AG04449 (cell line): ENCODE measurements around the gene SUSD5.

ENCODE experiments used
- CTCF ChIA-PET: fragments of 350-600 bp; formaldehyde crosslinking; extraction: SDS; loops from one replicate; lab custom pipeline; 2021; ENCODE audit warnings: antibody characterized with exemption; lab: Yijun Ruan, JAX
- POLR2A ChIA-PET: fragments of 400-600, 350-600 bp; formaldehyde crosslinking; extraction: SDS; loops from one replicate; lab custom pipeline; 2020; ENCODE audit warnings: antibody characterized with exemption, inconsistent platforms; lab: Yijun Ruan, JAX
- DNase-seq: peaks from one replicate; pipeline ENCODE4 v3.0.0-alpha.2; 2010; ENCODE audit warnings: low read depth, low spot score
- H3K4me3 ChIP-seq: 2 replicates; pipeline ENCODE4 v1.5.1; 2011; ENCODE audit warnings: low read depth, mild to moderate bottlenecking, control low read depth, low read length
- TF ChIP-seq, protein P1 (sequence below): IDR thresholded peaks from one replicate; pipeline ENCODE4 v1.5.1; 2011; ENCODE audit warnings: mild to moderate bottlenecking, moderate library complexity, low read length, control low read depth, inconsistent platforms; ENCODE audit not compliant: insufficient read depth; ENCODE audit errors: missing control alignments

SUSD5 gene

DNA sequence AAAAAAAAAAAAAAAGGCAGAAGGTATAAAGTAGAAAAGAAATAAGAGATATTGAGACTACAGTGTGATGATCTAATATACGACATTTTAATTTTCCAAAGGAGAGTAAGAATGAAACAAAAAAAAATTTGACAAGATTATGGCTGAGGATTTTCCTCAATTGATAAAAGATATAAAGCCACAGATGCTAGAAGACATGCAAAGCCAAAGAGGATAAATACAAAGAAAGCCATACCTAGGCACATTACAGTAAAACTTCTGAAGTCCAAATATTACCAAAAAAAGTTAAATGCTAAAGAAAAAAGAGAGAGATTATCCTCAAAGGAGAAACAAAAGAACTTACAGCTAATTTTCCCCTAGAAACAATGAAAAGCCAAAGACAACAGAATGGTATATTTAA is 20.3 kb upstream of the SUSD5 start:
- POLR2A ChIA-PET: no interaction called here

DNA sequence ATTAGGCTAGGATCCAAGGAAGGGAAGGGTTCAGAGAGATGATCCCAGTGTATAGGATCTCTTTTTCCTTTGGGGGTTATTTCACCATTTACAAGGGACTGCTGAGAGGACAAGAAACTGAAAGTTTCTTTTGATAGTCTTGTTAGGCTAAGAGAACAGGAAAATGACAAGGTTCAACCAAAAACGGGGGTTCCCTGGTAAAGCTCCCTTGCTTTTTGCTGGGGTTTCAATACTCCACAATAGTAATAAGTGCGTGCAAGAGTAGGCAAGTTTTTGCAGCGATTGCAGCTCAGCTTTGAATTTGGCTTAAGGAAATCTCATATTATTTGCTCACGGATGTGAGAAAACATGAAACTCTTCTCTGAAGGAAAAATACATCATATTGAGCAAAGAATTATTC is 18.8 kb upstream of the SUSD5 start:
- ChIA-PET CTCF (no interaction called here), POLR2A (no interaction called here)
- H3K4me3 ChIP-seq: no peak overlapping the region
- TF ChIP-seq, protein P1, sequence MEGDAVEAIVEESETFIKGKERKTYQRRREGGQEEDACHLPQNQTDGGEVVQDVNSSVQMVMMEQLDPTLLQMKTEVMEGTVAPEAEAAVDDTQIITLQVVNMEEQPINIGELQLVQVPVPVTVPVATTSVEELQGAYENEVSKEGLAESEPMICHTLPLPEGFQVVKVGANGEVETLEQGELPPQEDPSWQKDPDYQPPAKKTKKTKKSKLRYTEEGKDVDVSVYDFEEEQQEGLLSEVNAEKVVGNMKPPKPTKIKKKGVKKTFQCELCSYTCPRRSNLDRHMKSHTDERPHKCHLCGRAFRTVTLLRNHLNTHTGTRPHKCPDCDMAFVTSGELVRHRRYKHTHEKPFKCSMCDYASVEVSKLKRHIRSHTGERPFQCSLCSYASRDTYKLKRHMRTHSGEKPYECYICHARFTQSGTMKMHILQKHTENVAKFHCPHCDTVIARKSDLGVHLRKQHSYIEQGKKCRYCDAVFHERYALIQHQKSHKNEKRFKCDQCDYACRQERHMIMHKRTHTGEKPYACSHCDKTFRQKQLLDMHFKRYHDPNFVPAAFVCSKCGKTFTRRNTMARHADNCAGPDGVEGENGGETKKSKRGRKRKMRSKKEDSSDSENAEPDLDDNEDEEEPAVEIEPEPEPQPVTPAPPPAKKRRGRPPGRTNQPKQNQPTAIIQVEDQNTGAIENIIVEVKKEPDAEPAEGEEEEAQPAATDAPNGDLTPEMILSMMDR: no peak
- no peak for DNase-seq

More for the DNA sequence above, 20.3 kb upstream of the SUSD5 start:
- TF ChIP-seq, protein P1: no peak
- DNase-seq: no peak
- no peak overlapping the region for H3K4me3 ChIP-seq
- CTCF ChIA-PET: no interaction called here

DNA sequence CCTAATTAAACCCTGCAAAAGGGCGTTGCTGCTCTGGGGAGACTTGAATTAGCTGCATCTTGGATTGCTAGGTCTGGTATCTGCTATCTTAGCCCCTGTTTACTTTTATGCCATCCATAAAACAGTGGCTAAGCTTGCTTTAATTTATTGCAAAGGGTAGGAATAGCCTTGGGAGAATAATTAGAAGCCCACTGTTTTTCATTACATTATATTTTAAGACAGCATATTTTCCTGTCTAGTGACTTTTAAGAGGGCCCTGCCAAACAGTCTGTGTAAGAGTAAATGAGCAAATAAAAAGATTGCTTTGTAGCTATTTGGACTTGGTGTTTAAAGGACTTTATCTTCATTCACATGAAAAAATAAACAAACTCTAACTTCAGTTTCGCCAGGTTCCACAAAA is 17.4 kb upstream of the SUSD5 start:
- ChIA-PET POLR2A (no interaction called here), CTCF (no interaction called here)
- no peak overlapping the region for H3K4me3 ChIP-seq
- TF ChIP-seq, protein P1: no peak
- no peak for DNase-seq

DNA sequence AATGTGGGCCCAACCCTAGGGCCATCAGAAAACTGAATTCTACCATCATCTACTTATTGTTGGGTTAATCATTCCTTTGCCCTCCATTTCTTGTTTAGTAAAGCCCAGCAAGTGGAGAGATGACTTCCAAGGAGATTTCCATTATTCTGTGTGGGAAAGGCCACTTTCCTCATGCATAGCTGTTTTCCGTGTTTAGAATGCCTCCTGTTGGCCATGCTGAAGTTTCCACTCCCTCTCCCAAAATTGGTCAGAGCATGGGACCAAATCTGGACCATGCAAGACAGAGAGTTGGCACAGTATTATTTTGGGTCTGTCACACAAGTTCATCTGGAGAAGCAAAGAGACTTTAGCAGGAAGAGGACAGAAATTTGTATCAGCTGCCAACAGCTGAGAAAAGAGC is 15.3 kb upstream of the SUSD5 start:
- POLR2A ChIA-PET: interaction anchor here (0.6 kb wide), 1 partner anchor 207 kb away, joined by 3 read pairs; no protein-coding TSS in a partner anchor
- no peak for DNase-seq
- no peak overlapping the region for H3K4me3 ChIP-seq
- TF ChIP-seq, protein P1: no peak
- CTCF ChIA-PET: no interaction called here

DNA sequence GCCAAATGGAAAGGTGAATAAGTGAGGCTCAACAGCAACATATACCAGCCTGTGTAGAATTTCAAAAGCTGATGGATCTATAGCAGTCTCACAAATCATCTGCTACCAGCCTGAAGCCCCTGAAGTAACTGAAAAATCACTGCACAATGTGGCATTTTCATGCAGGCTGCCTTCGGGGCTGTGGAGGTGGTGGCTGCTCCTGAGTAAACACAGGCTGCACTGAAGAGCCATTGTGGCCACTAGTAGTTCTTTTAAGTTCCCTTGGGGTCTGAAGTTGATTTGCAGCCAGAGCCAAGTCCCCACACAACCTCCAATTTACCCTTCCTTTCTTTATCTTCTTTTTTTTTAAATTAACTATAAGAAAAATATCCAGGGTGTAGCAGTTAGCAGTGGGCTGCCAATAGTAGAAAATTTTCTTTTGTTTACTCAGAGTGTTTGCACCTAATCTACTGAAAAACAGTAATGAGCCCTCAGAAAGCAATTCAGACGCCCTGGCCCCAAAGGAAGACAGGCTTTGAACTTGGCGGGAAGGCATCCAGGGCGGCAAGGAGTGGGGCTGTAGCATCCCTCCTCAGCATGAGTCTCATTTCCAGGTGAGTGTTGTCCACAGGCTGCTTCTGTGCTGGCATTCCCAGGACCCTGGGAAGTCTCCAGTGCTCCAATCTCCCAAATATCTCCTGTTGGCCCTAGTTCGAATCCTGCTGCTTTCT is 13.3 kb upstream of the SUSD5 start:
- TF ChIP-seq, protein P1: no peak
- DNase-seq: no peak
- no peak overlapping the region for H3K4me3 ChIP-seq
- ChIA-PET POLR2A (no interaction called here), CTCF (no interaction called here)

DNA sequence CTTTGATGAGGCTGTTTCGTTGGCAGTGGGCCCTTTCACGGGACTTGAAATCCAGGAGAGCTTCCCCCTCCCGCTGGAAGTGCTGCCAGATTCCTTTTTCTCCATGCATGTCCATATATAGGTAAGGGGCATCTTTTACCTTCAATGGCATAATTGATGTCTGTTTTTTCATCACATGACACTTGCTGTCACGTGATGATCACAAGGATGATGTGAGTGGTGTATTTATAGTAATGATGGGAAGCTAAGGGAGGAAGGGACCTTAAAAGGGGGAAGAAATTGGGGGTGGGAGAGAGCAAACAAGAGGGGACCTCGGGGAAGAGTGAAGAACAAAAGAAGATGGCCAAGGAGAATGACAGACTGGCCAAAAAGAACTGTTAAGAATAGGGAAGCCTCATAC is 11.3 kb upstream of the SUSD5 start:
- H3K4me3 ChIP-seq: no peak overlapping the region
- TF ChIP-seq, protein P1: no peak
- DNase-seq: no peak
- ChIA-PET POLR2A (no interaction called here), CTCF (interaction anchor here (0.6 to 1.6 kb wide), 2 partner anchors 13 to 16 kb away, joined by 3 to 4 read pairs; no protein-coding TSS in a partner anchor)
